SH-SY5Y (cell line): Measurements from ENCODE around the gene CPPED1.

Source experiments
- GATA2 ChIP-seq: IDR thresholded peaks from 2 replicates; pipeline ENCODE4 v1.6.1; 2011; ENCODE audit warnings: mild to moderate bottlenecking, low read depth, low read length
- GATA3 ChIP-seq: IDR thresholded peaks from 2 replicates; pipeline ENCODE4 v1.6.1; 2011; ENCODE audit warnings: low read depth, mild to moderate bottlenecking, low read length, moderate library complexity

Gene CPPED1

DNA sequence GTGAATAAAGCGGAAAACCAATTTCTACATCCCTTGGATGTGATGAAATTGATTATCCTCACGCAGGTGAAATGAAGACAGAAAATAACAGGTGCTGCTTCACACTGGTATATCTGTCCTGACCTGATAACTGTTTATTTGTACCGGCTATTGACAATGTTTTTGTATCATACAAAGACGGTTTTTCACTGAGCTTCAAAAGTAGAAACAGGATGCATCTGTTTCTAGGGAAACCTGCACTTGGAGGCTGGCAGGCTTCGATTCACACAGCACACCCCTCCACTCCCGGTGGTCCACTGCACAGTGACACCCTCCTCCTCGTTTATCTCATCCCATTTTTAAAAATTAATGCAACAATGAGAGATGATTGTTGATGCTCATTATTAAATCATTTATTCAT lies 104.5 kb downstream of the CPPED1 start:
- no peak for TF ChIP-seq GATA3
- TF ChIP-seq GATA2 = no peak

DNA sequence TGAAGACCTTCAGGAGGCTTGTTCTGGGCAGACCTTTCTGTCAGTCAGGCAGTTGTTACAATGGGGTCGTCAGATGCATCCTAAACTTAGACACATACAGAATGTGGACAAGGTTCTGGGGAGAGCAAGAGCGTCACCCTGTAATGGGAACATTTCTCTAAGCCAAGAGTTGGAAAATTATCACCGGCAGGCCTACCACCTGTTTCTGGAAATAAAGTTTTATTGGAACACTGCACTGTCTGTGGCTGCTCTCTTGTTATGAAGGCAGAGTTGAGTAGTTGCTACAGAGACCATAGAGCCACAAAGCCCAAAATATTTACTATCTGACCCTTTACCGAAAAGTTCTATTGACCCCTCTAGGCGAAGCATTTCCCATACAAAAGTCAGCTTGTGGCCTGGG lies 106.2 kb downstream of the CPPED1 start:
- TF ChIP-seq GATA2 (no peak), GATA3 (no peak)

DNA sequence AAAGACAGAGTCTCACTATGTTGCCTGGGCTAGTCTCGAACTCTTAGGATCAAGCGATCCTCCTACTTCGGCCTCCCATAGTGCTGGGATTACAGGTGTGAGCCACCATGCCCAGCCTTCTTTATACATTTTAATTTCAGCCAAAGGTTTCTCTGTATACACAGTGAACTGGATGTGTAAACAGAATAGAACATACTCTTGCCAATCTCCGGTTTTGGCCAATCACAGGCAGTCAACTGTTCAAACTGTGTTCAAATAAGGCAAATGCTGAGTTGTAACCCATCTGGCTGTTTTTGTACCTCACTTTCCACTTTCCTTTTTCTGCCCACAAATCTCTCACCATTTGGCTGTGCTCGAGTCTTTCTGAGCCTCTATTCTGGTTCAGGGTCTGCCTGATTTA lies 108.2 kb downstream of the CPPED1 start:
- TF ChIP-seq GATA3 (no peak), GATA2 (no peak)

DNA sequence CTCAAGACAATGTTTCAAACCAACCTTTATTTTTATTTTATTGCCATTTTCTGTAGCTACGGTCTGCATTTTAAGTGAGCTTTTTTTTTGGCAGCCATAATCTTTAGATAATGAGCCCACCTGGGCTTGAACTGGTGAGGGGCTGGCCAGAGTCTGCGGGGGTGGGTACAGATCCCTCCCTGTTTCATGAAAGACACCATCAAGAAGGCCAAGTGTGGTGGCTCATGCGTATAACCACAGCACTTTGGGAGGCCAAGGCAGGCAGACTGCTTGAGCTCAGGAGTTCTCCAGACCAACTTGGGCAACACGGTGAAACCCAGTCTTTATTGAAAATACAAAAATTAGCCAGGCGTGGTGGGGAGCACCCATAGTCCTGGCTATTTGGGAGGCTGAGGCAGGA lies 113.7 kb downstream of the CPPED1 start:
- no peak for TF ChIP-seq GATA2
- no peak for TF ChIP-seq GATA3

DNA sequence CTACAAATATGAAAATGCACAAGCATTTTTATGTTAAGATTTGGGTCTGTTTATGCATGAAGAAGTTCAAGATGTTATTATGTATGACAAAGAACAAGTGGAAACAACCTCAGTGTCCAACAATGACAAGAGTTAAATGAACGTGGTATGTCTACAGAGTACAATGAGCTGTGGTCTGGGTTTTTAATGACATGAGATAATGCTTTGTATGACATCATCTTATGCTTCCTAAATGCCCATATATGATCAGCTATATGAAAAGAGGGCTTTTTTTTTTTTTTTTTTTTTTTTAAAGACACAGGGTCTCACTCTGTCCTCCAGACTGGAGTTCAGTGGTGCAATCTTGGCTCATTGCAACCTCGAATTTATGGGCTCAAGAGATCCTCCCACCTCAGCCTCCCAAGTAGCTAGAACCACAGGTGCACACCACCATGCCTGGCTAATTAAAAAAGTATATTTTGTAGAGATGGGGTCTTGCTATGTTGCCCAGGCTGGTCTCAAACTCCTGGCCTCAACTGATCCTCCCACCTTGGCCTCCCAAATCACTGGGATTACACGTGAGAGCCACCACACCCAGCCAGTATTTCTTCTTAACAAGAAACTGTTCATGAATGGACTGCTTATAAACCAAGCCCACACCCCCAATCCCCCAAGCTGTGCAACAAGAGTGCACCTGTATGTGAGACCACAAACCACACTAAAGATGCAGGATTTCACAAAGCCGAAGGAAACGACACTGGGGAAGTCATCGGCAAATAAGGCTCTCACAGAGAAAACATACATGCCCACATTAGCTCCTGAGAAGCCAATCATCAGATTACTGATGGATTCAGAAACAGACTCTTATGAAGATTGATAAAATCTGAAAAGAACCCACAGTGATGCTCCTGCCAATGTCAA lies 114.5 kb downstream of the CPPED1 start:
- TF ChIP-seq GATA3 (no peak), GATA2 (no peak)

DNA sequence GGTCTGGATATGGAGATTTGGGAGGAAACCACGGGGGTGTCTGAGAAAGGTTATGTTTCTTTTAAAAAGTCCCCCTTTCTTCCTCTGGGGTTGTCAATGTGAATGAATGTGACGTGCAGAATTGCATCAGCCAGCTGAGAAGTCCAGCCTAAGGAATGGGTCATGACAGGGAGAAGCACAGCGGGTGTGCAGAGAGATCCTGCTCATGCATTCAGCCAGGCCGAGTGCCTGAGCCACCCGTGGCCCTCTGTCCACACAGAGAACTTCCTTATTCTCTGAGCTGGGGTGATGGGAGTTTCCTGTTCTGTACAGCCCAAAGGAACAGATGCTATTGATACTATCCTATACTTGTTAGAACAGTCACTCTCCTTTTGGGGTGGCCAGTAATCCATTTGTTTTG lies 117.9 kb downstream of the CPPED1 start:
- TF ChIP-seq GATA3 (no peak), GATA2 (no peak)

DNA sequence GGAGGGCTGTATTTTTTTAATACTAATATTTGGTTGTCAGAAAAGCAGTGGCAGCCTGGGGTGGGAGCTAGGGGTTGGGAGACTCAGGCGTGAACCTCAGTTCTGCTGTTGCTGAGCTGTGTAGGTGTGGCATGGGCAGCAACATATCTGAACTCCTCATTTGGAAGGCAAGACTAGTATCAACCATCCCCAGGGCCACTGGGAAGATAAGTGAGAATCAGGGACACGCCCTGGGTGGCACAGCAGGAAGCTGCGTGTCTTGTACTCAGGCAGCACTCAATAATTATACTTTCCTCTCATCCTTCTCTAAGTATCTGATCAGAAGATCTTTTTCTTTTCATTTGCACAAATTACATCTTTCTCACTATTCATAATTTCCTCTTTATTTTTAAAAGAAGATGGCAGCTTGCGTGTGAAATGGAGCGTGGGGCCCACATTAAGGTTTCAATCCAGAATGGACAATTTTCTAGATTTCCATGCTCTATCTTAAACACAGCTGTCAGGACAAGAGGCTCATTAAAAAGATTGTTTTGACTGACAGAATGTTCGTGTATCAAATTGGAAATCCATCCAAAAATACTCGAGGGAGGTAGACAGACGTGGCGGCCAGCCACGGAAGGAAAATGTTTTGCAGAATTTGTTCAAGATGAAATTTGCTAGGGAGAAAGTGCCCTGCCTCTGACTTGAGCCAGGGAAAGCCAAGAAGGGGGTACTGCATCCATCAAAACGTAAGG lies 121.1 kb downstream of the CPPED1 start:
- TF ChIP-seq GATA3 (no peak), GATA2 (no peak)

DNA sequence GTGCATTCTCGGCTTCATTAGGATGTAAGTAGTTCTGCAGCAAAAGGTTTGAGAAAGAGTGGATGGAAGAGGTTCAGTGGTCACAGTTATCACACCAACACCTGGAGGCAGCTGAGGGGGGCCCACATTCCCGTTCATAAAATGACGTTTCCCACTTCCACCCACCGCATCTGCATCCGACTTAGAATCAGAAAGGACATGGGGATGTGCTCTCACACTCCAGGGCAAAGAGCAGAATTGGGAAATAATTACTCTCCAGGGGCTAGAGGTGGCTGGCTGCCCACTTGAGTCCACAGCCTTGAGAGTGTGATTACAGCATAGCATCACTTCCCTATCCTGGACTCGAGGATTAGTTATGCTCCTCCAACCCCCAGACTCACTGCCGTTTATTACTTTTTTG lies 122.0 kb downstream of the CPPED1 start:
- TF ChIP-seq GATA2 (no peak), GATA3 (no peak)

DNA sequence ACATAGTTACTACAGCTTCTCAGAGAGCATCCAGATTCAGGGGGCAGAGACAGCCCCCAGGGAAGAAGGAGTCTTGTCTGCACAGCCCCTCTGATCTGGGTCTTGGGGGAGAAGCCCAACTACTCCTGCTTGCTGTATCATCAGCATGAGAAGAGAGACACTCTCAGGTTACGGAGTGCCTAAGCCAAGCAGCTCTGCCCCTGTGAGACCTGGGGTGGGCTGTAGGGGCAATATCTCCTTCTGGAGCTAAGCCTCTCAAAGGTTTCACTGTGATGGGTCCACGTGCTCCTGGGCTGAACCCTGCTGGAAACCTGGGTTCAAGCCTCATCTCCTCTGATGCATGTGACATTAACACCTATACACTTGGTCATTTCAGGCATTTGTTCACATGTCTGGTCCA lies 123.2 kb downstream of the CPPED1 start:
- TF ChIP-seq GATA2 (no peak), GATA3 (no peak)

DNA sequence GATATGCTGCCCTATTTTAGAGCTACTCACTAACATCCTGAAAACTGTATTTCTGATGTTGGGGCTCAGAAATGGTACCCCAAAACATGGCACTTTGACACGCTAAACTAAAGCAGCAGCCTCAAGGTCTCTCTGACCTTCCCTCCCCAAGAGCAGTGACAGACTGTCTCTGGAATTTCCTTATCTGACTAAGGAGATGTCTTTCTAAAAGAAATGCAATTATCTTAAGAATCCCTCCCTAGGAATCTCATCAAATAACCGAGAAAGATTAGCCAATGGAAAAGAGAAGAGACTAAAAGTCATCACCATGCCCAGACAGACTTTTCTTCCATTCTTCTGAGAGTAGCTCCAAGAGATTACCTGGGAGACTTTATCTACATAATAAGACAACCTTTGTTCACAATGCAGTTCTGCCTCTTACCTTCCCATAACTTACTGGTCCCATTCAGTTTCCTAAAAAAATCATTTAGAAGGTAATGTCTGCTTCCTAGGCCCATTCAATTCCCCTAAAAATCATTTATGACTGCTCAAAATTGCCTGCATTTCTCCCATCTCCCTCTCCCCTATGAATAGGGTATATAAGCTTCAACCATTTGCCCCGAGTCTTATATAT lies 123.9 kb downstream of the CPPED1 start:
- TF ChIP-seq GATA3 (no peak), GATA2 (no peak)

DNA sequence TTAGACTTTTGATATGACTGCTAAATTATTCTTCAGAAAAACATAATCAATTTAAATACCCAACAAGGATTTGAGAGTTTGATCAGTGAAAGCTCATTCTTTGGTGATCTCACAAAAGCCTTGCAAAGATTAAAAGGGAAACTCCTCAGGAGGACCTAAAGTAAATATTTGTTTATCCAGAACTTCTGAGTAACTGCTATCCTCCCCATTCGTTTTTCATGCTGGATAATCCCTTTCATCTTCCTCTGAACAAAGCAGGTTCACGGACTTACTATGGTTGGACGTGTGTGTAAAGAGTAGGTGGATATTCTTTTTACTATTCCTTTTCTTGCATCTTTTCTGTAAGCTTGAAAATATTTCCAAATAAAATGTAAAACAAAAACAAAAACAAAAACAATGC lies 124.7 kb downstream of the CPPED1 start:
- TF ChIP-seq GATA2 (no peak), GATA3 (no peak)

DNA sequence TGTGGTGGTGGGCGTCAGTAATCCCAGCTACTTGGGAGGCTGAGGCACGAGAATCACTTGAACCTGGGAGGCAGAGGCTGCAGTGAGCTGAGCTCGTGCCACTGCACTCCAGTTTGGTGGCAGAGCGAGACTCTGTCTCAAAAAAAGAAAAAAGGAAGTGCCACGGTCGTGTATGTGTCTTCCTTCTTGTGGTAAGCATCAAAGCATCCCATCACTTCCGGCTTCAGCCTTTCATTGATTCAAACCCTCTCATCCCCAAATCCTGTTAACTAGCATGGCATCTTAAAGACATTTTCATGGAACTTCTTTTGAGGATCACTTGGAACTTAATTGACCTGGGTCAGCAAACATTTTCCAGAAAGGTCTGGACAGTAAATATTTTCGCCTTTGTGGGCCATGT lies 126.2 kb downstream of the CPPED1 start:
- no peak for TF ChIP-seq GATA2
- no peak for TF ChIP-seq GATA3

DNA sequence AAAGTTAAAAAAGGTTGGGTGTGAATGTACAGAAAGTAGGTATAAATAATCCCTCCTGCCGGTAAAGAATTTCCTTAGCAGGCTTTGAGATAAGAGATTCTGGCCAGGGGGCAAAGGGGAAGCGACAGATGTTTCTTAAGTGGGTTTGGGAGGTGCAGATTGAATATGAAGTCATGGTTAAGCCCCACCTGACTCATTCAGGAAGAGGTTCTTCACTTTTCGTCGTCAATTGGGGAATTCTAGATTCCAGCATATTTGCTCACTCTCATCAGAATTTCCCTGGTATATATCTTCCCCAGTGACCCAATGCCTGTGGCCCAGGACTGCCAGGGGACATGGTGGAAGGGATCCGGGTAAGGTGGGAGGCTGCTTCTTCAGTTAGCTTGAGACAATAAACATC lies 127.8 kb downstream of the CPPED1 start:
- TF ChIP-seq GATA2 = no peak
- TF ChIP-seq GATA3 = no peak

DNA sequence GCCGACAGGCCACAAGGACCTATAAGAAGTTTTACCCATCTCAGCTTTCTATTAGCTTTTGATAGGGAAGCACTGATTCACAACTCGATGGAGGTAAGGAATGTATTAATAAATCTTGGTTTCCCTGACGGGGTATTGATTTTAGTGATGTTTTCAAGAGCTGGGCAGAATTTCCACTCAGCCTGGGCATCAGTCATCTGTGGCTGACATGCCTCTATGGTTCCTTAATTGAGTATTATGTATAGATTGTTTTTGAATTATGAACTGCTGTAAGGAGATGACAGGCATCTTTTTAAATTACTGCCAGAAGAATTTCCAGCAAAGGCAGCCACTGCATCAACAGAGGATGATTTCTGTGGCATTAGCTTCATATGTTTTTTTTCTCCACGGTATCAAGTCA lies 128.6 kb downstream of the CPPED1 start:
- TF ChIP-seq GATA2 (no peak), GATA3 (no peak)

DNA sequence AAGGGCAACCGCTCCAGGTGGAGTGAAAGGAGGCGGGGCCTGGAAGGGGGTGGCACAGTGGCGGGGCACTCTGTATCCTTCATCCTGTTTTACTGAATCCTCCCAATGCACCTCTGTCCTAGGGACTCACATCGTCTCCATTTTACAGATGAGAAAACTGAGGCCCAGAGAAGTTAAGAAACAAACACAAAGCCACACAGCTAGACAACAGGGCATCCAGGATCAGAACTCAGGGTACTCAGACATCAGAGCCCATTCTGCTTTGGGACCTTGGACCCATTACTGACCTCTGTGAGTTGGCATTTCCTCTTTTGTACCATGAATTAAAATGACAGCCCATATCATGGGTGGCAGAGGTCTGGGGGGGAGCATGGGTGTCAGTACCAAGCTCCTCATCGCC lies 129.2 kb downstream of the CPPED1 start:
- no peak for TF ChIP-seq GATA3

DNA sequence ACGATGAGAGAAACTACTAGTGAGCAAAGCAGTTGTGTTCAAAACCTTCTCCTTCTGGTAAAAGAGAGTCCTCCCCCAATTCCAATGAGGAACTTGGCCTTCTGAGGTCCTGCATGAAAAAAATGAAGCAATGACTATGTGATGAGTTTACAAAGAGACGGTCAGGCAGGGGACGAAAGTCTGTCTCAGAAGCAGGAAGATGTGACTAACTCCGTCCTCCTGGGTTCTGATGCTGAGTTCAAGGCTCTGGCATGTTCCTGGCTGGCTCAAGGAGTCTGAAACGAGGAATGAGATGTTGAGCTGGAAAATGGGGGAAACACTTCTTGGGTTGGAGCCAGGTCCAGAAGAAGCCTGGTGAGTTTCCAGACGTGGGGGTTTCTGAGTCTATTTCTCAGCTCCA lies 129.6 kb downstream of the CPPED1 start:
- TF ChIP-seq GATA3 (no peak), GATA2 (no peak)
